Activated CD4-positive, alpha-beta T cell treated with anti-CD3 and anti-CD28 coated beads, Interleukin-2, amount 50 U/mL, for 48 hours (primary cell): Measurements from ENCODE around the gene PBX2.

ENCODE experiments used
- DNase-seq, 2 experiments: peaks; one replicate each; pipeline ENCODE4 v3.0.0-alpha.2; 2020

Gene PBX2

DNA sequence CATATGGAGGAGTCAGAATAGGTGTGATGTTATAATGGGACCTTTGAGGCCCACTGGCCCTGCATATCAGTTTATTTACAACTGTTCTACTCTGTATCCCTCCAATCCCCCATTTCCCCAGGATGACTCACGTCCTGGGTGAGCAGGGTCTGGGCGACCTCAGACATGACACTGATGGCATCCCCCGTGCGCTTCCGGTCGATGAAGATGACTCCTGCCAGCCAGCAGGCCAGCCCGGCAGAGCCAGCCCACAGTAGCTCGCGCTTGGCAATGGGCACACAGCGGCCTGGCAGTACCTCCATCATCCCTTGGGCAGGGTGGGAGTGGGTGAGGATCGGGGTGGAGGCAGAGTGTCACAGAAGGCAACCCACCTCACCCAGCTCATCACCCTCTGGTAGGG, 19.7 kb downstream of the PBX2 start:
- no peak for DNase-seq

DNA sequence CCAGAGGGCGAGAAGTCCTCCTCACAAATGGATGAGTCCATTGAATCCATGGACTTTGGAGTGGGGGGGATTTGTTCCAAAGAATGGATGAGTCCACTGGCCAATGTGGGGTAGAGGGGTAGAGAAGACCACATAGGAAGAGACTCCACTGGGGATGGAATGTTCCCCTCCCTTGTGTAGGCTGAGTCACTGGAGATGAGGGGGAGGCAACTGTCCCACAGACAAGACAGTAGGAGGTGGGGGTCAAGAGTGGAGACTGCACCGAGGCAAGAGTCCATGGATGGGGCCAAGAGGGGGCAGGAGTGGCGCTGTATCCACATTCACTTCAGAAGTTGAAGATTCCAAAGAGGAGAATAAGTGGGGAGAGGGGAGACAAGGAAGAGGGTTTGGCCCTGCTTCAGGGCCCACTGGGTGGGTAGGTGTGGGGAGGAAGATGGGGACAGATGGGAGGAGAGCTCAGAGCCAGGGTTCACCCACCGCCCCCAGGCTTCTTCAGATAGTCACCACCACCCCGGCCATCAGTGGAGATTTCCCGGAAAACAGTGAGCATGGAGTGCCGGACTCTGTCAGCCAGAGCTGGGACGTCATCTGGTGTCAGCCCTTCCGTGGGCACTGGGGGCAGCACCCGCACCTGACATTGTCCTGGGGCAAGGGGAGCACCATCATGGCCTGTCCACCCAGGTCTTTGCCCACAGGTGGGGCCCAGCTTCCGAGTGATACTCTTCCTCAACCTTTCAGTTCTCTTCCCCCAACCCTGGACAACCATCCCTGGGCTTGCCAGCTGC, 21.0 kb downstream of the PBX2 start:
- no peak for DNase-seq

DNA sequence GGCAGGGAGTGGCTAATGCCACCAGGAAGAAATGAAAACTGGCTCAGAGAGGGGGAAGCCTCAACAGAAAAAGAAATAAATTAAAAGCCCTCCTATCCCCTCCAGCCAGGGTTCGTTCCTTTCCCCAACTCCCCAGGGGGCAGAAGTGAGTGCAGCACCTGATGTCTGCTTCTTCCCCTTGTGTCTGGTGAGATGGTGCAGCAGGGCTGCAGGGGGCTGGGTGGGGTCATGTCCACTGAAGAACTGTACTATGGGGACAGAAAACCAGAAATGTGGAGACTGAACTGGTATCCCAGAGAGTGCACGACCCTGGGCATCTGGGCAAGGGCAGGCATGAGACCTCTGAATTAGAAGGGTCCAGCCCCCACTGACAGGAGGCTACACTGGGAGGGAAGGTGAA, 21.7 kb downstream of the PBX2 start:
- DNase-seq, result no peak

DNA sequence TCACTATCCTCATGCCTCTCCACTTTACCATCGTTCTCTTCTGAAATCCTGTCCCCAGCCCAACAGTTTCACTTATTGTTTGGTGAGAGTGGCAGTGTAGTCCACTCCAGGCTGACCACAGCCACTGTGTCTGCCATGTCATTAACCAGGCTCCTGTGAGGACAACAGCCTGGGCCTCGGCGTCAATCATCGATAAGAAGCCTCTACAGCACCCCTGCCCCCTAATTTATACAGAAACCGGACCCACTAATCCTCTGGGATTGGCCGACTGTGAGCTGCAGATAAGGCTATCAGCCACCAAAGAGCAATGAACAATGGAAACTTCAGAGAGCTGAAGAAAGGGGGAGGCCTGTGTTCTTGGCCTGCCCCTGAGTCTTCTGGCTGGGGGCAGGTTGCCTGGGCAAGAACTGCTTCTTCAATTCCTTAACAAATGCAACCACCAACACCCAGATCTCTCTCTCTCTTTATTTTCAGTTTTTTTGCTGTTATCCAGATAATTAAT, 22.2 kb downstream of the PBX2 start:
- no peak for DNase-seq

DNA sequence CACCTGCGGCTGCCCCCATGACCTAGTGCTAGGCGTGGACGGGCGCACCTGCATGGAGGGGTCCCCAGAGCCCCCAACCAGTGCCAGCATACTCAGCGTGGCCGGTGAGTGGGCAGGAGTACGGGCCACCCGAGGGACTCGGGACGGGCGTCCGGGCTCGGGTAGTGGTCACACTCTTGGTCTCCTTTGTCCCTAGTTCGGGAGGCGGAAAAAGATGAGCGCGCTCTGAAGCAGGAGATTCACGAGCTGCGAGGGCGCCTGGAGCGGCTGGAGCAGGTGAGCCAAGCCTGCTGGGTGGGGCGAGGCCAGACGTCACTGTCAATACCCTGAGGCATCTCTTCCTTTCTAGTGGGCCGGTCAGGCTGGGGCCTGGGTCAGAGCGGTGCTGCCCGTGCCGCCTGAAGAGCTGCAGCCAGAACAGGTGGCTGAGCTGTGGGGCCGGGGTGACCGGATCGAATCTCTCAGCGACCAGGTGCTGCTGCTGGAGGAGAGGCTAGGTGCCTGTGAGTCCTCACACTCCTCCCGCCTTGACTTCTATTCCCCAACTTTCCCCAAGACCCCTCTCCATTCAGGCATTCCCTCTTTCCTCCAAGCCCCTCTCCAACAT, 22.7 kb downstream of the PBX2 start:
- no peak for DNase-seq

DNA sequence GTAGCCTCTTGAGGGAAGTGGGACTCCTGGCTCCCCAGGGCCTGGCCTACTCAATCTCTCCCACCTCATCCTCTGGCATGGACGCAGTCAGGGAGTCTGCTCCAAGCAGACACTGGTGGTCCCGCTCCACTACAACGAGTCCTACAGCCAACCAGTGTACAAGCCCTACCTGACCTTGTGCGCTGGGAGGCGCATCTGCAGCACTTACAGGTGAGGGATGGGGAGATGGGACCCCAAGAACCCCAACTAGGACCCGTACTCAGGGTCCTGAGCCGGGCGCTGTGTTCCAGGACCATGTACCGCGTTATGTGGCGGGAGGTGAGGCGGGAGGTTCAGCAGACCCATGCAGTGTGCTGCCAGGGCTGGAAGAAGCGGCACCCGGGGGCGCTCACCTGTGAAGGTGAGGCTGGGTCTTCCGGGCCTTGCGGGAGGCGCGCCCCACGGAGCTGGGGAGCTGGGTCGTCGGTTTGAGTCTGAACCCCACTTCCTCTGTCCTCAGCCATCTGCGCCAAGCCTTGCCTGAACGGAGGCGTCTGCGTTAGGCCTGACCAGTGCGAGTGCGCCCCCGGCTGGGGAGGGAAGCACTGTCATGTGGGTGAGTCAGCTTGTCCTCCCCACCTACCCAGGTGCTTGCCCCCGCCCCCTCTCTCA, 23.5 kb downstream of the PBX2 start:
- DNase-seq, result no peak

DNA sequence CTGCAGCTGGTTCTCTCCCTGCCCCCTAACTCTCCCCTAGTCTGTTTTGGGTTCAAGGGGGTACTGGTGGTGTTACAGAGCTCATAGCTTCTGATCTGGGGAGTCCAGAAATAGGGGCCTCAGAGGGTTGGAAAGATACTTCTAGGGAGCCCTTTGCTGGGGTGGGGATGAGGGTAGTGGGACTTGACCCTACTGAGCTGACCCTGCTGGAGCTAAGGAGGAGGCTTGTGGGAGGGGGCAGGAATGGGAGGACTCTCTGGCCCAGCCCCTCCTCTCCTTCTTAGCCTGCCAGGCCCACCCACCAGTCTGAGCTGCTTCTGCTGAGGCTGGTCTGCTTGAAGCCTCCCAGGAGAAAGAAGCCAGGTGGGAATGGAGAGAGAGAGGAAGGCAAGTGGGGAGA, 25.7 kb downstream of the PBX2 start, which contains the start of gene EGFL8:
Gene EGFL8 (plus strand): TSS at position 301 of the 400 bp plus-strand sequence. CDS start 1,571 bp downstream, outside the sequence.
- DNase-seq, result no peak

DNA sequence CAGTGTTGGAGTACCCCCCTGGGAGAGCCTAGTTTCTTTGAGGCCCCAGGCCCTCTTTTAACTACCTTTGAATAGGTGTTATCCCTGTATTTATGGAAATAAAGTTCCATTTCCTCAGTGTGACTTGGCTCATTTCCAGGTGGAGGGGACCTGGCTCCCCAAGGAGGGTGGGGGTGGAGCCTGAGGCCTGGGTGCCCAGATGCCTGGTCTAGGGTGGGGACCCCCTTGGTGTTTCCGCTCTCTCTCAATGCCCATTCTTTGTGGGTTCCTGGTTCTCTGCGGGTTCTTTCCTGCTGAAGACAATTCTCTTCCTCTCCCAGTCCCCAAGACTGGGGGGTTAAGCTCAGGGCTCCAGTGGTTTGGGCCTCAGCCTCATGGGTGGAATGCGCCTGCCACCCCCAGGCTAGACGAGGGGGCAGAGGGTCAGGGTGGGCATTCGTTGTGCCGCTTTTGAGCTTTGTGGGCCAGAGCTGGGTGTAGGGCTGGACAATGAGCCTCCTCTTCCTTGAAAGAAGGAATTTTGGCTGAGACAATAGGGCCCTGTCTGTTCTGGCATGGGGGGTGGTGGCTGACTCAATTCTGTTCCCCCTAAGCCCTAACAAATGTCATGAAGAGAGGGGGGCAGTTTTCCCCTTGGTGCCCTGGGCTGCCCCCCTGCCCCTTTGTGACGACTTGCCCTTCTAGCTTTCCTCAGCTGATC, 26.3 kb downstream of the PBX2 start:
- DNase-seq, result no peak

DNA sequence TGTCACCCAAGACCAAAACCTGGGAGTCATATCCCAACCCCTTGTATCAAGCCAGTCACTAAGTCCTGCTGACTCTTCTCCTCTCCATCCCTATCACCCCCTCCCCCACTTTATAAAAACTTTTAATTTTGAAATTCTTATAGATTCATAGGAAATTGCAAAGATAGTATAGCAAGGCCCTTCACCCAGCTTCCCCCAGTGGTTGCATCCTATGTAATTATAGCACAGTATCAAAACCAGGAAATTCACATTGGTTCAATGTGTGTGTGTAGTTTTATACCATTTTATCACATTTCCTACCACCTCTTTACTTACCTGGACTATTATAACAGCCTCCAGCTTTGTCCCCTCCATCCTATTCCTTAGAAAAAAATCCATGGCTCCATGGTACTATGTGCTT, 31.9 kb downstream of the PBX2 start:
- DNase-seq, result no peak

DNA sequence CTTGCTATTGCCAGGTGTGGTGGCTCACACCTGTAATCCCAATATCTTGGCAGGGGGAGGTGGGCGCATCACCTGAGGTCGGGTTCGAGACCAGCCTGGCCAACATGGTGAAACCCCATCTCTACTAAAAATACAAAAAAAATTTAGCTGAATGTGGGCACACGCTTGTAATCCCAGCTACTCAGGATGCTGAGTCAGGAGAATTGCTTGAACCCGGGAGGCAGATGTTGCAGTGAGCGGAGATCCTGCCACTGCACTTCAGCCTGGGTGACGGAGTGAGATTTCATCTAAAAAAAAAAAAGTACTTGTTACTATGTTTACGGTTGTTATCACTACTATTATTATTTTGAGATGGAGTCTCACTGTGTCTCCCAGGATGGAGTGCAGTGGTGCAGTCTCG, 33.1 kb downstream of the PBX2 start:
- DNase-seq, result no peak

DNA sequence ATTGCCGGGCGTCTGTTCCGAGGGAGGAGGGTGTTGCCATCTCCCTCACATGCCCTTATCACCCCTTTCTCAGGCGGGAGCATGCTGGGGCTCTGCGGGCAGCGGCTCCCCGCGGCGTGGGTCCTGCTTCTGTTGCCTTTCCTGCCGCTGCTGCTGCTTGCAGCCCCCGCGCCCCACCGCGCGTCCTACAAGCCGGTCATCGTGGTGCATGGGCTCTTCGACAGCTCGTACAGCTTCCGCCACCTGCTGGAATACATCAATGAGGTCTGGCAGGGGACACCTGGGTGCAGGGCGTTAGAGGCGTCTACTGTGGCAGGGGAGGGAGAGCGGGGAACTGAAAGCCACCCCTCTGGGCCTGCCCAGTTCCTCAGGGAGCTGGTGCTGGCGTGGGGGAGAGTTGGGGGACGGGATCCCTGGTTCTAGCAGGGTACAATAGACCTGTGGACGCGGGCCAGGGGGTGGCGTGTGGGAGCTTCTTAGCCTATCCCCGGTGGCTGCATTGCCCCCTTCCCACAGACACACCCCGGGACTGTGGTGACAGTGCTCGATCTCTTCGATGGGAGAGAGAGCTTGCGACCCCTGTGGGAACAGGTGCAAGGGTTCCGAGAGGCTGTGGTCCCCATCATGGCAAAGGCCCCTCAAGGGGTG, 35.4 kb downstream of the PBX2 start:
- DNase-seq, result peak; percentile 62 to 71

DNA sequence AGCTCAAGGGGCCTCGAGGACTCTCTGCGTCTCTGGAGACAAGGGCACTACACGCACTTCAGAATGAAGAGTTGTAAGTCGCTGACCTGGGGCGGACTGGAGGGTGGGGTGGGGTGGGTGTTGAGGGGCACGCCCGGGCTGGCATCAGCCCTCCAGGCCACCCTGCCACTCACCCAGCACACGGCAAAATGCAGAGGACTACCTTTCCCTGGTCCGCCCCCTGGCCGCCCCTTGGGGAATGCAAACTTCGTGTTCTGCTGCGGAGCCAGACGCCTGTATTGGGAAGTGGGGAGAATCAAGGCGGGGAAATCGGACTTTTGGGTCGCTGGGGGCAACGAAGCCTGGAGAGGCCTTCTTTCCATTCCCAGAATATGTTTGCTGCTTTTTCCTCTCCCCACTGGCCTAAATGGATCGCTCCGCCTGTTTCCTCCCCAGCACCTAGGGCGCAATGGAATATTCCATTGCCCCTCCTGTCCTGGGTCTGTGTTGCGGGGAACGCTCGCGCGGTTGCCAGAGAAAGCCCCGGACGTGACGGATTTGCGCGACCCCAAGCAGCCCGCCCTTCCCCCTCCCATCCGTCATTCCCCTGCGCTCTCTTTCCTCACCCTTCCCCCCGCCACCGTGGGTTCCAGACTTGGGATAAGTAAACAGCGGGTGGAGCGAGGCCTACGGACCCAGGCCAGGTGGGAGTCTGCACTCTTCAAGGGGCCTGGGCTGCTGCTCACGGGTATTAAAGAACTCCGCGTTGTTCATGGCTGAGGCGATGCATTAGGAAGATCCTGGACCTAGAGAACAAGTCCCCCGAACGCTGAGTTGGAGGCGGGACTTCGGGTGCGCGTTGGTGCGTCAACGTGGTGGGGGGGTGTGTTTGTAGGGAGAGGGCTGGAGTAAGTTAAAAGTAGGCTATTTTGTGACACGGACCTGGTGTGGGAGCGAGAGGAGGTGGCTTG, 36.2 kb downstream of the PBX2 start, which contains the start of gene PPT2:
Gene PPT2 (plus strand): TSS at position 578 of the 950 bp plus-strand sequence. CDS start 454 bp downstream, outside the sequence.
- peak; percentile 78 to 83 for DNase-seq

DNA sequence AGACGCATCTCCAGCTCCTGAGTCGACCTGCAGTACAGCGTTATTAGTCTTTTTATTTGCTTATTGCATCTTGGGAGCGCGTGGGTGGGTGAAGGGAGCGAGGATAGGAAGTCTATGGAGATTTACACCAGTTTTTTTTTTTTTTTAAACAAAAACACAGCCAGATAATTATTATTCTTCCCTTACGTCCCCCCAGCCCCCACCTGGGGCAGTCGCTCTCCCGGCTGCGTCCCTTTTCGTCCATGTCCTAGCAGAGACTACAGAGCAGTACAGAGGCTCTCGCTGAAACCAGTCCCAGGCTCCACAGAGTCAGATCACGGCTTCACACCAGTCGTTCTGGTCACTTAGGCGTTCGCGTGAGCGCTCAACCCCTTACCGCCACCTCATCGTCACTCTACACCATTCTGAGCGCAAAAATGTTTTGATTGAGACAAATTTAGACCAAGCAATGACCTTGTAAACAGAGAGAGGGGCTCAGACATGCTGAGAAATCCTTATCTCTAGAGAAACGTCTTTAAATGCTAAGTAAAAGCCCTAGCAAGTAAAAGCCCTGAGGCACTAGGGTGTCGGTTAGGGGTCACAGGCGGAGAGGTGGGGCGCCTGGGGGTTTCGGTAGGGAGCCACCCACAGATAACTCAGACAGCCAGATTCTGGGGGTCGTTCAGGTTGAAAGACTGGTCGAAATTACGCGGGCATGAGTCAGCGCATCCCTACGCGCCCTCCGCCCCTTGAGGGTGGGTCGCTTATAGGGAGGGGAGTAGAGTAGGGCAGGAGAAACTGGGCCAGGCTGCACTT, 37.0 kb downstream of the PBX2 start:
- DNase-seq, result no peak

DNA sequence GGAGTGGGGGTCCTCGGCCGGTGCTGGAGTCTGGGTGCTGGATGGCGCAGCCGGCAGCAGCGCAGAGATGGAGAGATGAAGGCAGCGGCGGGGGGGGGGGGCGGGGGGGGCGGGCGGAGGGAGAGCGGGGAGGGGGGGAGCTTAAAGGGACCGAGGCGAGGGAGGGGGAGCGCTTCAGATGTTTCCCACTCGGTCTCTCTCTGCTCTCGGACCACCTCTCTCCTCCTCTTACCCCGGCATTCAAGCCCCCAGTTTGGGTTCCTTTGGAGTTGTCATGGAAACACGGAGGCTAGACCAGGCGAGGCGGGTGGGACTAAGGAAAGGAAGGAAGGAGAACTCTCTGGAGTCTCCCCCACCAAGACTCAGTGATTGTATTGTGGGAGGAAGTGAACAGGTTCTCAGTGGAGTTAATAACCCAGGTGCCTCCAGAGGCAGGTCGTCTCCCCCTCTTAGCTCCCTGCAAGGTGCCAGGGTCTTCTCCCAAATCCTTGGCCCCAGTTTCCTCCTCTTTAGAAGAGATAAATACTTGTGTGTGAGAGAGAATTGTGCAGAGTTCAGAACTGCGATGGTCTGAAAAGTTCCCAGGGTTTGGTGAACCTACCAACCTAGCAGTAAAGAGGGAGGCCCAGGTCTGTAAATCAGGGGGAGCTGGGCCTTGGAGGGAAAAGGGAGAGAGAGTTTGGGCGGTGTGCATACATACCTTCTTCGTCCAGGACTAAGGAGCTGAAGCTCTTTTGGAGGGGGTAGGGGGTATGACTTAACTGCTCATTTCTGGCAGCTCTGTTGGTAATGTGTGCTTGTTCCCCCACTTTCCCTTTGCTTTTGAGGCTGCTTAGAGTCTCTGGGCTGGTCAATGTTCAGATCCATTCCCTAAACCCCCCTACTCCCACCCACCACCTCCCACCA, 37.9 kb downstream of the PBX2 start, which contains the start of gene PRRT1:
Gene PRRT1 (minus strand): TSS at position 77 of the 906 bp plus-strand sequence. CDS start 112 bp downstream, outside the sequence.
- no peak for DNase-seq

DNA sequence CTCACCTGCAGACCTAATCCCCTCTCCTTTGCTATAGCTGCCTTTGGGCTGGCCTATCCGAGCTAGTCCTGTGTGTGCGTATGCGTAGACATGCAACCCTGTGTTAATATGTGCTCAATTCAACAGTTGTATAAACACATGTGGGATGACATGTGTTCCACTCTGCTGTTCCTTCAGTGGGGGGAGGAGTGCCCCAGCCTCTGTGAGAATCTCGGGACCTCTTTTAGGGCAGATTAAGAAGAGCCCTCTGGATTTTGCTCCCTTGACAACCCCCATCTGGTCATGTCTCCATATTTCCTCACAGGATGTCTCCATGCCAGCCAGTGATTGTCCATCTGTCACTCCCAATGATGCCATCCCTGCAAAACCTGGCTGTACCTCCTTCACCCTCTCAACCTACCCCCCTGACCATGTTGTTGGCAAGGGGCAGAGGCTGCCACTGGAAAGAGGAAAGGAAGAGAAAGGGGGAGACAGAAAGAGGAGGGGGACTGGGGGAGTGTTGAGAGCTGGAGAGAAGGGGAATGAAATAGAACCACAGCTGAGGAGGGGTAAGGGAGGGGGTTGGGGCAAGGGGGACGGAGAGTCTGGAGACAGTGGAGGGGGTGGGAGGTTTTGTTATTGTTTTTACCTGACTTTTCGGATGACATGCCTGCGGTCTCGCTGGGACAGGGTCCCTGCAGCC, 38.7 kb downstream of the PBX2 start:
- DNase-seq, result no peak

DNA sequence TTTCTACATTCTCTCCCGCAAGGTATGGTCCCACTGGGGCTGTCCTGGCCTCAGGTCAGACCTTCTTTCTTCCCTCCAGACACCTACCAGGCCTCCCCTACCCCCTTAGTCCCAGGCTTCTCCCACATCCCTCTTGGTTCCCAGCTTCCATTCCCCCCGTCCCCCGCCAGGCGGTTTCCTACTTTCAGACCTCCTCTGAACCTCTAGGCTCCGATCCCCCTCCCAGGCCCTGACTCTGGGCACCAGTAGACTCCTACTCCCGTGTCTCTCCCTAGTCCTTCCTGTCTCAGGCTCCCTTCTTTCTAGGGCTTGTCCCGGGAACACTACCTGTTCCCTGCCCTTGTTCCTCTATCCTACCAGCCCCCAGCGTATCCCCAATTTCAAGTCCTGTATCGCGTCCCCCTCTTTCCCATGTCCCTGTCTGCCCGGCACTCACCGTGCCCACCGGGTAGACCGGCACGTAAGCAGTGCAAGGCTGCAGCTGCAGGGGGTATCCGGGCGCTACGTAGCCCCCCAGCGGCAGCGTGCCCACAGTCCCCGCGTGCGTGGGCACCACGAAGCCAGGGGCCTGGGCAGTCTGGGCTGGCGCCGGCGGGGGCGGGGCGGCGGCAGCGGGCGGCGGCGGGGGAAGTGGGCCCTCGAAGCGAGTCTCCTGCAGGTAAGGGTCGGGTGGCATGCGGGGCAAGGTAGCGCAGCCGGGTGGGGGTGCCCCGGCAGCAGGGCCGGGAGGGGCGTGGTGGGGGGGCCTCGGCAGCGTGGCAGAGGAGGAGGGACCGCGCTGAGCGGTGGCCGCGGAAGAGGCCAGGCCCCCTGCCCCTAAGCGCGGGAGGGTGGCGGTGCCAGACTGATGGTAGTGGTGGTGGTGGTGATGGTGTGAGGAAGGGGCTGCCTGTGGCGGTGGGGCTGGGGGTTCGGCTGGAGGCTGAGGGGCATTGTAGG, 39.8 kb downstream of the PBX2 start:
- no peak for DNase-seq

DNA sequence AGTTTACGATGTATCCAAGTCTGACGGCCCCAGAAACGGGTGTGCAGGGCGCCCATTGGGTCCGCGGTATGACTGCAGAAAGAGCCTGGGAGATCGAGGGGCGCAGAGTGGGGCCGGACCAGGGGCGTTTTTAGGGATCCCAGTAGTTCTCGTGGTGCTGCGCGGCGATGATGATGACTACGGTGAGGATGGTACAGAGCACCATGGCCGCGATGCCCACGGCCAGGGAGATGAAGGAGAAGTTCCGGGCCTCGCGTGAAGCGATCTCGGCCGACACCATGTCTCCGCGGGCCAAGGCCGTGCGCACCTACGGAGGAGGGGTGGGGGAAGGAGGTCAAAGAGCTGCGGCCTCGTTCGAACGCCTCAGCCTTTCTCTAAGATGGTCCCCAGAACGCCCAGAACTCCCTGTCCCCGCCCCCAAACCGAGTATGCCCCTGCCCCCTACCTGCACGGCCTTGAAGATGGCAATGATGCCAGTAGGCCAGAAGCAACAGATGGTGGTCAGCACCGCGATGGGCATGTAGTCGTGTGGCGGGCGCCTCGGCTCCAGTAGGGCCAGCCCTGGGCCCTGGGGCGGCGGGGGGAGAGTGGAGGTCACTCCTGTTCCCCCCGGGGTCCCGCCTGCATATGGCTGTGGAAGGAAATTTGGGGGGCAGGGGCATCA, 40.8 kb downstream of the PBX2 start:
- DNase-seq, result no peak
